KMS-11 (cell line): ENCODE data around the gene NCAPD2.

Source experiments
- H2AFZ ChIP-seq: fragments of 200-600 bp; sonication (generic); 2 replicates; pipeline ENCODE4 v1.6.1; 2016; ENCODE audit warnings: antibody characterized with exemption, mixed run types, low read depth
- H3K27ac ChIP-seq: fragments of 200-600 bp; sonication (generic); 2 replicates; pipeline ENCODE4 v1.6.1; 2016; ENCODE audit warnings: mild to moderate bottlenecking, mixed run types
- H3K27me3 ChIP-seq: fragments of 200-600 bp; sonication (generic); 2 replicates; pipeline ENCODE4 v1.6.1; 2017; ENCODE audit warnings: mild to moderate bottlenecking, low read depth, mixed run types, moderate library complexity; ENCODE audit not compliant: insufficient read depth
- H3K36me3 ChIP-seq: fragments of 200-600 bp; sonication (generic); 2 replicates; pipeline ENCODE4 v1.6.1; 2017; ENCODE audit warnings: mild to moderate bottlenecking, mixed run types; ENCODE audit not compliant: insufficient read depth
- H3K4me1 ChIP-seq: fragments of 200-600 bp; sonication (generic); 2 replicates; pipeline ENCODE4 v1.6.1; 2016; ENCODE audit warnings: mild to moderate bottlenecking, low read depth, mixed run types; ENCODE audit not compliant: poor library complexity, severe bottlenecking
- H3K4me2 ChIP-seq: fragments of 200-600 bp; sonication (generic); 2 replicates; pipeline ENCODE4 v1.7.0; 2016; ENCODE audit warnings: mild to moderate bottlenecking, mixed run types
- H3K4me3 ChIP-seq: fragments of 200-600 bp; sonication (generic); IDR thresholded peaks from 2 replicates; pipeline ENCODE4 v1.6.1; 2017; ENCODE audit warnings: low read depth, low read length, mixed read lengths; ENCODE audit not compliant: insufficient read depth
- H3K79me2 ChIP-seq: fragments of 200-600 bp; sonication (generic); 2 replicates; pipeline ENCODE4 v1.6.1; 2016; ENCODE audit warnings: low read depth, mixed run types; ENCODE audit not compliant: insufficient read depth
- H3K9ac ChIP-seq: fragments of 200-600 bp; sonication (generic); 2 replicates; pipeline ENCODE4 v1.6.1; 2016; ENCODE audit warnings: mild to moderate bottlenecking, mixed run types
- H4K20me1 ChIP-seq: fragments of 200-600 bp; sonication (generic); 2 replicates; pipeline ENCODE4 v1.6.1; 2016; ENCODE audit warnings: mild to moderate bottlenecking, mixed run types; ENCODE audit not compliant: insufficient read depth
- CTCF ChIP-seq: fragments of 200-600 bp; sonication (generic); conservative IDR thresholded peaks from 2 replicates; pipeline ENCODE4 v1.6.1; 2017; ENCODE audit warnings: low read depth, mild to moderate bottlenecking, antibody characterized with exemption, low read length, moderate library complexity, mixed read lengths

Gene NCAPD2

DNA sequence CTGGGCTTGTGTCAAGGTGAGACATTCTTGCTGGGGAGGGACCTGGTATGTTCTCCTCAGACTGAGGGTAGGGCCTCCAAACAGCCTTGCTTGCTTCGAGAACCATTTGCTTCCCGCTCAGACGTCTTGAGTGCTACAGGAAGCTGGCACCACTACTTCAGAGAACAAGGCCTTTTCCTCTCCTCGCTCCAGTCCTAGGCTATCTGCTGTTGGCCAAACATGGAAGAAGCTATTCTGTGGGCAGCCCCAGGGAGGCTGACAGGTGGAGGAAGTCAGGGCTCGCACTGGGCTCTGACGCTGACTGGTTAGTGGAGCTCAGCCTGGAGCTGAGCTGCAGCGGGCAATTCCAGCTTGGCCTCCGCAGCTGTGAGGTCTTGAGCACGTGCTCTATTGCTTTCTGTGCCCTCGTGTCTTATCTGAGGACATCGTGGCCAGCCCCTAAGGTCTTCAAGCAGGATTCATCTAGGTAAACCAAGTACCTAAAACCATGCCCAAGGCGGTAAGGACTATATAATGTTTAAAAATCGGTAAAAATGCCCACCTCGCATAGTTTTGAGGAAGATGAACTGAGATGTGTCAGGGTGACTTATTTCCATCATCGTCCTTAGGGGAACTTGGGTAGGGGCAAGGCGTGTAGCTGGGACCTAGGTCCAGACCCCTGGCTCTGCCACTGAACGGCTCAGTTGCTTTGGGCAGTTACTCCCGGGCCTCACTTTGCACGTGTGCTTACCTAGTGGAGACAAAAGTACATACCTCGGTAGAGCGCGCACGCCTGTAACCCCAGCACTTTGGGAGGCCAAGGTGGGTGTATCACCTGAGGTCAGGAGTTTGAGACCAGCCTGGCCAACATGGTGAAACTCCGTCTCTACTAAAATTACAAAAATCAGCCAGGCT lies 44.8 kb downstream of the NCAPD2 start:
- Histone ChIP-seq H3K9ac (no peak overlapping the region; the same call in 1 of the 2 replicates), H3K4me1 (peaks cover 10% of the 10 kb centered on the region), H2AFZ (no peak overlapping the region)

GRCh38 chr12:6539314-6539682 lies 45.4 kb downstream of the NCAPD2 start:
- H2AFZ ChIP-seq = no peak overlapping the region
- H3K9ac ChIP-seq = no peak overlapping the region
- peaks cover 31% of the 10 kb centered on the region for H3K79me2 ChIP-seq
- TF ChIP-seq CTCF = no peak
- no peak overlapping the region for H3K4me2 ChIP-seq
- no peak overlapping the region for H3K4me3 ChIP-seq
- no peak overlapping the region; the same call in 1 of the 2 replicates for H3K27ac ChIP-seq
- H3K27me3 ChIP-seq = no peaks in the 10 kb centered on the region
- H3K4me1 ChIP-seq = peaks cover 10% of the 10 kb centered on the region
- H4K20me1 ChIP-seq = peaks cover 18% of the 10 kb centered on the region; the same call in 1 of the 2 replicates
- peaks cover 9% of the 10 kb centered on the region; the same call in 1 of the 2 replicates for H3K36me3 ChIP-seq

More for the DNA sequence above, 44.8 kb downstream of the NCAPD2 start:
- no peak for TF ChIP-seq CTCF
- H3K27ac ChIP-seq = peak overlapping the region; percentile 18; the same call in 1 of the 2 replicates
- peaks cover 34% of the 10 kb centered on the region for H3K79me2 ChIP-seq
- H3K4me2 ChIP-seq = no peak overlapping the region
- peaks cover 9% of the 10 kb centered on the region; the same call in 1 of the 2 replicates for H3K36me3 ChIP-seq
- H4K20me1 ChIP-seq = peaks cover 18% of the 10 kb centered on the region; the same call in 1 of the 2 replicates
- H3K4me3 ChIP-seq = no peak overlapping the region
- H3K27me3 ChIP-seq = no peaks in the 10 kb centered on the region

GRCh38 chr12:6539707-6540134 lies 45.8 kb downstream of the NCAPD2 start:
- Histone ChIP-seq H3K36me3 (peaks cover 9% of the 10 kb centered on the region; the same call in 1 of the 2 replicates), H3K4me3 (no peak overlapping the region), H3K27ac (no peak overlapping the region), H3K27me3 (no peaks in the 10 kb centered on the region), H3K79me2 (peaks cover 27% of the 10 kb centered on the region), H3K4me1 (peaks cover 10% of the 10 kb centered on the region), H4K20me1 (peaks cover 18% of the 10 kb centered on the region; the same call in 1 of the 2 replicates), H3K4me2 (no peak overlapping the region), H2AFZ (no peak overlapping the region), H3K9ac (no peak overlapping the region)
- TF ChIP-seq CTCF = no peak

DNA sequence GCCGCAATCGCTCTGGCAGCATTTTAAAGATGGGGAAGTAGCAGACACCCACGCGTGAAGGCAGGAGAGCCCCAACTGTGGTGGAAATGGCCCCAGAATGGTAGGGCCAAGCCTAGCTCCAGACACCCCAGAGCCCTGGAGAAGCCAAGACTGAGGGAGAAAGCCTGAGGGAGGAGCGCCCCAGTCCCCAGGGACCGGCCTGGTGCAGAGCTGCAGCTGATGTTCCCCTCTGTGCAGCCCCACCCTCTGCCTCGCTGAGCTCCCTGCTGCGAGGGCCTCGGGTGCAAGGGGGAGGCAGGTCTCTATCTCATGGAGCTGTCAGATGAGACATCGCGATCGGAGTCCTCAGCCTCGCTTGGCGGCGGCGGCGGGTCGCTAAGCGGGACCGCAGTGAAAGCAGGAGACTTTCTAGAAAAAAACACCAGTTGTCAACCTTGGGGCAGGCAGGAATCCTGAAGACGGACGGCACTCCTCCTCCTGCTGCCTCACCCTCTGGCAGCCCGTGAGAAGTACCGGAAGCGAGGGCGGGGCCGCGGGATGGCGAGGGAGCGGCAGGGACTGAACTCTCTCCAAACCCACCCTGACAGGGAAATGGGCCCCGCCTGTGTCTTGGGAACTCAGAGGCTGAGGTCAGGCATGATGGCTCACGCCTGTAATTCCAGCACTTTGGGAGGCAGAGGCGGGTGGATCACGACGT lies 46.4 kb downstream of the NCAPD2 start:
- no peak overlapping the region for H2AFZ ChIP-seq
- H3K9ac ChIP-seq = no peak overlapping the region
- peaks cover 10% of the 10 kb centered on the region for H3K4me1 ChIP-seq
- H3K4me3 ChIP-seq = no peak overlapping the region
- peaks cover 9% of the 10 kb centered on the region; the same call in 1 of the 2 replicates for H3K36me3 ChIP-seq
- H3K27me3 ChIP-seq = no peaks in the 10 kb centered on the region
- H4K20me1 ChIP-seq = peaks cover 17% of the 10 kb centered on the region; the same call in 1 of the 2 replicates
- no peak for TF ChIP-seq CTCF
- H3K27ac ChIP-seq = no peak overlapping the region
- H3K79me2 ChIP-seq = peaks cover 21% of the 10 kb centered on the region
- H3K4me2 ChIP-seq = no peak overlapping the region
